Subcutaneous adipose tissue (tissue), 4 donors: ENCODE data around the gene PTPRA. TPM values are rescaled to one million over a fixed set of nuclear protein-coding genes. Genes with fewer than 3 reads are reported as not detected.

Experiments
- CTCF ChIP-seq: fragments of 450-650 bp; IDR thresholded peaks from one replicate; pipeline ENCODE4 v1.5.1; 2016; ENCODE audit warnings: low read depth, mild to moderate bottlenecking, control low read depth, antibody characterized with exemption, moderate library complexity
- total RNA-seq, 4 donors: library from RNA; depleted of rRNA; stranded (reverse); fragments of >200 nt; gene quantifications; one replicate each; pipeline ENCODE4 v1.1.0, GENCODE V29; 2016

Gene PTPRA
- total RNA-seq, 4 donors from 2014 or later = 64.4 to 99.5 (median 95.3) TPM

GRCh38 chr20:2918096-2919049 is 45.1 kb downstream of the PTPRA start:
- no peak for TF ChIP-seq CTCF

GRCh38 chr20:2919518-2920245 is 46.4 kb downstream of the PTPRA start:
- no peak for TF ChIP-seq CTCF

GRCh38 chr20:2920473-2920872 is 47.2 kb downstream of the PTPRA start:
- no peak for TF ChIP-seq CTCF

- TF ChIP-seq CTCF = no peak
These were observed 48.2 kb downstream of the PTPRA start for GRCh38 chr20:2921506-2921905.

GRCh38 chr20:2922957-2923356 is 49.7 kb downstream of the PTPRA start:
- TF ChIP-seq CTCF = no peak

GRCh38 chr20:2930538-2930937 is 57.3 kb downstream of the PTPRA start:
- TF ChIP-seq CTCF = no peak

GRCh38 chr20:2932498-2932897 is 59.2 kb downstream of the PTPRA start:
- no peak for TF ChIP-seq CTCF
